Esophagus muscularis mucosa (tissue), 4 donors: ENCODE measurements around the gene CTBP1. TPM values are rescaled to one million over a fixed set of nuclear protein-coding genes. Genes with fewer than 3 reads are reported as not detected.

Source experiments
- DNase-seq: peaks from one replicate; pipeline ENCODE4 v3.0.0-alpha.2; 2017; ENCODE audit errors: extremely low spot score
- H3K27ac ChIP-seq, 4 donors: fragments of 200-600 bp; sonication (generic); replicated peaks in 1 of 4; 1 replicate in 3 of 4; 2 replicates in 1 of 4; pipeline ENCODE4 v1.5.1; 2016 to 2019; ENCODE audit warnings: mild to moderate bottlenecking in 1 of 4
- H3K27me3 ChIP-seq, 4 donors: fragments of 200-600 bp; sonication (generic); one replicate each; pipeline versions ENCODE4 v1.5.1 to v1.6.0; 2016 to 2019
- H3K36me3 ChIP-seq, 4 donors: fragments of 200-600 bp; sonication (generic); one replicate each; pipeline ENCODE4 v1.5.1; 2016 to 2019
- H3K4me1 ChIP-seq, 4 donors: fragments of 200-600 bp; sonication (generic); one replicate each; pipeline ENCODE4 v1.5.1; 2016 to 2019
- H3K4me3 ChIP-seq, 4 donors: fragments of 200-600 bp; sonication (generic); 1 replicate in 2 of 4; 2 replicates in 2 of 4; pipeline ENCODE4 v1.5.1; 2016 to 2019; ENCODE audit warnings: mild to moderate bottlenecking in 4 of 4, moderate library complexity in 1 of 4
- H3K9me3 ChIP-seq, 4 donors: fragments of 200-600 bp; sonication (generic); 1 replicate in 3 of 4; 2 replicates in 1 of 4; pipeline ENCODE4 v1.5.1; 2016 to 2019
- EP300 ChIP-seq: sonication (generic); formaldehyde crosslinking; IDR thresholded peaks from one replicate; pipeline ENCODE4 v1.6.1; 2017; ENCODE audit warnings: antibody characterized with exemption
- POLR2A ChIP-seq: fragments of 450-650 bp; IDR thresholded peaks from one replicate; pipeline ENCODE4 v1.6.1; 2017; ENCODE audit warnings: antibody characterized with exemption, moderate library complexity, mild to moderate bottlenecking, low read depth
- POLR2AphosphoS5 ChIP-seq, 2 donors: sonication (generic); formaldehyde crosslinking; IDR thresholded peaks; one replicate each; pipeline ENCODE4 v1.6.1; 2017; ENCODE audit warnings: antibody characterized with exemption in 2 of 2
- WGBS: methylation state at CpG from one replicate; pipeline ENCODE4 v1.1.5; 2018; 5-methylcytosine and 5-hydroxymethylcytosine counted together
- intact Hi-C: fragments of 100-400 bp; cut with DNase I; formaldehyde crosslinking; loops from one replicate; pipeline ENCODE4 v1.15.1; 2023
- total RNA-seq, 4 donors: library from RNA; depleted of rRNA; stranded (reverse); fragments of >200 nt; gene quantifications; one replicate each; pipeline versions ENCODE4 v1.1.0 to v1.2.1, GENCODE V29; 2016
- TF ChIP-seq, protein P1 (sequence below), 3 experiments: fragments of 200-600 bp in 2 of 3; fragments of 450-650 bp in 1 of 3; sonication (generic) in 2 of 3; IDR thresholded peaks; one replicate each; pipeline ENCODE4 v1.5.1; 2017 to 2019; ENCODE audit warnings: antibody characterized with exemption in 3 of 3, mild to moderate bottlenecking in 2 of 3, moderate library complexity in 1 of 3

CTBP1 gene
- total RNA-seq, 4 donors from 2014 or later = 110 to 245 (median 172) TPM

DNA sequence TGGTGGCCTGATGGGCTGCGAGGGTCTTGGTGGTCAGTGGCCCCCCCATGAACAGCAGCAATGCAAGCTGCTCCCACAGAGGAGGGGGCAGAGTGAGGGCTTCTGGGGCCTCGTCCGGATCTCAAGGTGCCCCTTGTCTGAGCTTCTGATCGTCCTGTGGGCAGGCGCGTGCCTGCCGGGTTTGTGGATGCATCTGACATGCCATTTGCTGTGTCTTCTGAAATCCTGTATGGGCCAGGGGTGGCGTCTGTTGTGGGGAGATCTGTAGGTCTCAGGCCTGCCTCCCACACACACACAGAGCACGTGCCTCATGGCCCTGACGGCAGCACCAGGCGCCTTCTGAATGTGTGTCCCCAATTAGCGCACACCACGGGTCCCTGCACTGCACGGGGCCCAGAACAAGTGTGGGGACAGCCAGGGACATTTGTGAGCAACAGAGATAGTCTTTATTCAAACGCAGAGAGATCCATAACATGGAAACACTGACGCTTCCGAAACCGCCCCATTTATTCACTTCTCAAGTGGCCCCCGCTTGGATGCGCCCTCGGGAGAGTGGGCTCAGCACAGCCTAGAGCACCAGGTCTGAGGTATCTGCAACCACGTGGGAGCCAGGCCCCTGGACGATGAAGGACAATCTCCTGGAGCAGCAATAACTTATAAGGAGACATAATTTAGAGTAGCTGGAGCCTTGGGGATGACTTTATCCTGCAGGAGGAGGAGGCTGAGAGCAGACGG is 82.3 kb downstream of the CTBP1 start:
- Histone ChIP-seq H3K9me3 (no peaks in the 10 kb centered on the region), H3K27ac (peak overlapping the region in 1 of 4 donors; percentile 58), H3K4me3 (peak overlapping the region; percentile 59 to 67 (median 66)), H3K36me3 (peaks cover 0 to 8% (median 0%) of the 10 kb centered on the region in 4 donors), H3K4me1 (peaks cover 23 to 40% (median 36%) of the 10 kb centered on the region in 4 donors), H3K27me3 (peaks cover 0 to 24% (median 15%) of the 10 kb centered on the region in 4 donors)
- WGBS = 42% methylated on average over 10 of the region's 24 CpGs
- peak; percentile 89 for DNase-seq
- TF ChIP-seq POLR2A = no peak
- TF ChIP-seq, protein P1, sequence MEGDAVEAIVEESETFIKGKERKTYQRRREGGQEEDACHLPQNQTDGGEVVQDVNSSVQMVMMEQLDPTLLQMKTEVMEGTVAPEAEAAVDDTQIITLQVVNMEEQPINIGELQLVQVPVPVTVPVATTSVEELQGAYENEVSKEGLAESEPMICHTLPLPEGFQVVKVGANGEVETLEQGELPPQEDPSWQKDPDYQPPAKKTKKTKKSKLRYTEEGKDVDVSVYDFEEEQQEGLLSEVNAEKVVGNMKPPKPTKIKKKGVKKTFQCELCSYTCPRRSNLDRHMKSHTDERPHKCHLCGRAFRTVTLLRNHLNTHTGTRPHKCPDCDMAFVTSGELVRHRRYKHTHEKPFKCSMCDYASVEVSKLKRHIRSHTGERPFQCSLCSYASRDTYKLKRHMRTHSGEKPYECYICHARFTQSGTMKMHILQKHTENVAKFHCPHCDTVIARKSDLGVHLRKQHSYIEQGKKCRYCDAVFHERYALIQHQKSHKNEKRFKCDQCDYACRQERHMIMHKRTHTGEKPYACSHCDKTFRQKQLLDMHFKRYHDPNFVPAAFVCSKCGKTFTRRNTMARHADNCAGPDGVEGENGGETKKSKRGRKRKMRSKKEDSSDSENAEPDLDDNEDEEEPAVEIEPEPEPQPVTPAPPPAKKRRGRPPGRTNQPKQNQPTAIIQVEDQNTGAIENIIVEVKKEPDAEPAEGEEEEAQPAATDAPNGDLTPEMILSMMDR (IDR thresholded peaks at IDR 0.05) = no peak
- no peak for TF ChIP-seq POLR2AphosphoS5 (IDR thresholded peaks at IDR 0.05)
- no peak for TF ChIP-seq EP300
- intact Hi-C loops = loop anchor here (2.0 to 10.0 kb wide), 4 partner anchors 46 to 178 kb away; partner anchors contain the start of gene UVSSA

DNA sequence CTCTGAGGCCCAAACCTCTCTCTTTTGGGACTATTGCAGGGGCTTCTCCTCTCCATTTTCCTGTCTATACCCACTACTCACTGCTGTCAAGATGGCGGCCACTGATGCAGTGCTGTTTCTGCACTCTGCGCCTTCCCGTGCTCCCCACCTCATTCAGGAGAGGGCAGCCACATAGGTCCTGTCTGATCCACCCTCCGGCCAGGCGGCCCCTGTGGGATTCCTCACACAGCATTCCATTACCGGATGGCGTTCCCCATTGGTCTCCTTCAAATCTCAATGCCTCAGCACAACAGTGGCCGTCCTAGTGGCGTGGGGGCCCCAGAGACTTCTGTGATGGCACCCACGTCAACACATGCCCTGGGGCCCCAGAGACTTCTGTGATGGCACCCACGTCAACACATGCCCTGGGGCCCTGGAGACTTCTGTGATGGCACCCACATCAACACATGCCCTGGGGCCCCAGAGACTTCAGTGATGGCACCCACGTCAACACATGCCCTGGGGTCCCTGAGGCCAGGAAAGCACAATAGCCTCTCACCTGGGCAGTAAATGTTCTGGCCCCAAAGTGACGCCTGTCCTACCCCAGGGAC is 83.9 kb downstream of the CTBP1 start:
- Histone ChIP-seq H3K4me1 (peaks cover 10 to 25% (median 20%) of the 10 kb centered on the region in 4 donors), H3K27me3 (peaks cover 0 to 8% (median under 1%) of the 10 kb centered on the region in 4 donors), H3K36me3 (peaks cover 0 to 3% (median 0%) of the 10 kb centered on the region in 4 donors), H3K27ac (no peak overlapping the region), H3K4me3 (no peak overlapping the region), H3K9me3 (no peaks in the 10 kb centered on the region)
- 95% methylated on average over 11 of the region's 13 CpGs for WGBS
- intact Hi-C loops = loop anchor here (5.0 to 10.0 kb wide), 2 partner anchors 47 to 180 kb away; partner anchors contain the start of gene UVSSA
- no peak for TF ChIP-seq POLR2A
- TF ChIP-seq, protein P1 (IDR thresholded peaks at IDR 0.05) = no peak
- no peak for DNase-seq

DNA sequence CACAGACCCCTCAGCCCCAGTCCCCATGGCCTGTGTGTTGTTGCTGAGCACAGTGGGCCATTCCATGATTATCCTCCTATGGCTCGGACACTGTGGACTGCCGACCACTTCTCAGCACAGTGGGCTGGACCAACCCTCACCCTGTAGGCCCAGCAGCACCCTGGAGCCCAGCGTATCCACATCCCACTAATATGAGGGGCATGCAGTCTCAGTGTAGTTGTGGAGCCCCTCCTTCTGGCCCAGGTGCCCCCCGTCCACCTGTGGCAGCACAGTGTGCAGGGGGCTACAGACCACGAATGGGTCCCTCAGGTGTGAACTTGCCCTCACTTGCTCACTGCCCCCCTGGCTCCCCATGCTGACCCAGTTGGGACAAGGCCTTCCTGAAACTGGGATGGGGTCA is 84.5 kb downstream of the CTBP1 start:
- Histone ChIP-seq H3K27me3 (peaks cover 0 to 2% (median 0%) of the 10 kb centered on the region in 4 donors), H3K36me3 (no peaks in the 10 kb centered on the region), H3K9me3 (no peaks in the 10 kb centered on the region), H3K27ac (no peak overlapping the region), H3K4me1 (peaks cover 10 to 21% (median 20%) of the 10 kb centered on the region in 4 donors), H3K4me3 (no peak overlapping the region)
- intact Hi-C loops = loop anchor here (10.0 kb wide), 1 partner anchor 180 kb away; the partner anchor contains the start of gene UVSSA
- peak; percentile 90 for DNase-seq
- no peak for TF ChIP-seq POLR2A
- no peak for TF ChIP-seq EP300
- TF ChIP-seq, protein P1 (IDR thresholded peaks at IDR 0.05) = no peak
- no peak for TF ChIP-seq POLR2AphosphoS5 (IDR thresholded peaks at IDR 0.05)
- WGBS = no CpG with 5 or more reads among the region's 5 CpGs

DNA sequence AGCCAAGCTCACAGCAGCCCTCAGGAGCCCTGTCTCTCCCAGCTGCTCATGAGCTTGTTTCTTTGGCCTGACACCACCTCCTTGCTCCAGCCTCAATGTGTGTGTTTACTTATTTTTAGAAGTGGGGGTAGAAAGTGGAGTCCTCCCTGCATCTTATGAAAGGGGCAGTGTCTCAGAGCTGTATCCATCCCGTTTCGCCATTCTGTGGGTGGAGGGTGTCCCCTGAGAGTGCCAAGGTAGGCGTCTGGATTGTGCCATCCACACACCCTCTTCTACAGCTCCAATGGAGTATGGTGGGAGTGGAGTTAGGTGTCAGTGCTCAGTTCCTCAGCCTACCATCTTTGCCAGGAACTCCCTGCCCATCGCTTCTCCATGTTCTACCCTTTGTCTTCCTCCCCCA is 84.9 kb downstream of the CTBP1 start:
- Histone ChIP-seq H3K27me3 (no peaks in the 10 kb centered on the region), H3K4me3 (no peak overlapping the region), H3K4me1 (peaks cover 10 to 21% (median 20%) of the 10 kb centered on the region in 4 donors), H3K27ac (no peak overlapping the region), H3K9me3 (no peaks in the 10 kb centered on the region), H3K36me3 (no peaks in the 10 kb centered on the region)
- peak; percentile 74 for DNase-seq
- TF ChIP-seq POLR2AphosphoS5 (IDR thresholded peaks at IDR 0.05) = no peak
- no peak for TF ChIP-seq POLR2A
- TF ChIP-seq, protein P1 (IDR thresholded peaks at IDR 0.05) = no peak
- no peak for TF ChIP-seq EP300
- intact Hi-C loops = loop anchor here (10.0 kb wide), 1 partner anchor 181 kb away; the partner anchor contains the start of gene UVSSA
- 83% methylated on average over 3 of the region's 4 CpGs for WGBS

Other genes with a start within 250 kb of the CTBP1 start
- gene FGFRL1, start 237.5 kb downstream of the CTBP1 start, total RNA-seq = 10 to 100 TPM; 22.0 to 54.2 (median 32.5) TPM
- gene RNF212, start 135.6 kb downstream of the CTBP1 start, total RNA-seq = 1 to 10 TPM; 3.8 to 9.7 (median 7.3) TPM
- 10 to 100 TPM; 21.3 to 72.9 (median 58.3) TPM for gene SPON2, start 76.5 kb downstream of the CTBP1 start, total RNA-seq
- gene MAEA, start 40.8 kb upstream of the CTBP1 start, total RNA-seq = 10 to 100 TPM; 54.5 to 63.1 (median 59.8) TPM
- 10 to 100 TPM in 3 of 4 donors, 1 to 10 TPM in 1; 8.9 to 16.5 (median 13.1) TPM for gene UVSSA, start 98.1 kb upstream of the CTBP1 start, total RNA-seq
- gene NKX1-1, start 157.3 kb upstream of the CTBP1 start, total RNA-seq = not detected